ENCODE measurements around the gene UNK.

The UNK gene

DNA sequence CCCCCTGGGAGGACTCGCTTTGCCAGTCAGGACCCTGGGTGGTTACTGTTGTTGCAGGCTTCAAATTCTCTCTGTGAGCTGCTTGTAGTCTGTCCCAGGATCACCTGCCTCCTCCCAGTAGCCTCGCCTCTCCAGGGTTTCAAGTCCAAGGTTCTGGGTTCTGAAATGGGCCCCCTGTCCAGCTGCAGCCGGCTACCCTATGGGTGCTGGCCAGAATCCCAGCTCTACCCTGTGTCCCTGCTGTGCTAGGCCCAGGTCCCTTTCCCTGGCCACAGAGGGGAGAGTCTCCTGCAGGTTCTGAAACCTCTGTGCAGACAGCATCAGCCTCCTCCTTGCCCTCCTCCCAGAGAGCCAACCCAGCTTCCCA lies 38.2 kb downstream of the UNK start:
- DNase-seq (ENCODE audit: low read depth) = no peak

DNA sequence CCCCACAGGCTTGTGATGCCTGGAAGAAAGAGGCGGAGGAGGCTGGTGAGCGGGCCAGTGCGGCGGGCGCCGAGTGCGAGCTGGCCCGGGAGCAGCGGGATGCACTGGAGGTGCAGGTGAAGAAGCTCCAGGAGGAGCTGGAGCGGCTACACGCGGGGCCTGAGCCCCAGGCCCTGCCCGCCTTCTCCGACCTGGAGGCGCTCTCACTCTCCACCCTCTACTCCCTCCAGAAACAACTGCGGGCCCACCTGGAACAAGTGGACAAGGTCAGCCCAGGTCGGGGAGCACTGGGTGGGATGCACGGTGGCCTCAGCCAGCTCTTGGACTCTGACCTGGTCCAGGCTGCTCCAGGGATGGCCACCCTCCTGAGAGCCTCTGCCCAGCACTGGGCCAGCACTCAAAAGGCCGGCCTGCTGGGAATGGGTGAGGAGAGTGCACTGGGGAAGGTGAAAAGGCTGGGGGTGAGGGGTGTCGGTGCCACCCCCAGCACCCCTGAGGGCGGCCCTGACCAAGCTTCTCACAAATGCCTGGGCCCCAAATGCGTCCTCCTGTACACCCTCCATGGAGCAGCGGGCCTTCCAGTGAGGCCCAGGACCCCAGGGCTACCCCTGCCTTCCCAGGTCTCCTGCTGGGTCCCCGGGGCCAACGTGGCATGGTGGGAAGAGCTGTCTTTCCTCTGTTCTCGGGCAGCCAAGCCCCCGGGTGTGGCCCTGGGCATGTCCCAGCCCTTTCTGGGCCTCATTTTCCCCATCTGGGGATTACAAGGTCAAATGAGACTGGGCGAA lies 38.8 kb downstream of the UNK start:
- no peak for DNase-seq (ENCODE audit: low read depth)

DNA sequence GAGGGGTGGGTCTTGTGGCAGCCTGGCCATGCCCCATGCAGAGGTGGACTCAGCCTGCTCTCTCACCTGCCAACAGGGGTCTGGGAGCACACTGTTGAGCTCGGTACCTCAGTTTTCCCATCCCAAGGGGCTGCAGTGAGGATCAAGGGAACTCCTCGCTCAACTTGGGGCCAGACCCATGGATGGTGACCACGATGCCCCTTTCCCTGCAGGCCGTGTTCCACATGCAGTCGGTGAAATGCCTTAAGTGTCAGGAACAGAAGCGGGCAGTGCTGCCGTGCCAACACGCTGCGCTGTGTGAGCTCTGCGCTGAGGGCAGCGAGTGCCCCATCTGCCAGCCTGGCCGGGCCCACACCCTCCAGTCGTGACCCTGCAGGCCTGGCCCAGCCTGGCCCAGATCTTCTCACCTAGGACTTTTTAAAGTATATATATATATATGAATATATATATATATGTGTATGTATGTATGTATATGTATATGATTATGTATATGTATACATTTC lies 39.5 kb downstream of the UNK start:
- DNase-seq (ENCODE audit: low read depth) = no peak

DNA sequence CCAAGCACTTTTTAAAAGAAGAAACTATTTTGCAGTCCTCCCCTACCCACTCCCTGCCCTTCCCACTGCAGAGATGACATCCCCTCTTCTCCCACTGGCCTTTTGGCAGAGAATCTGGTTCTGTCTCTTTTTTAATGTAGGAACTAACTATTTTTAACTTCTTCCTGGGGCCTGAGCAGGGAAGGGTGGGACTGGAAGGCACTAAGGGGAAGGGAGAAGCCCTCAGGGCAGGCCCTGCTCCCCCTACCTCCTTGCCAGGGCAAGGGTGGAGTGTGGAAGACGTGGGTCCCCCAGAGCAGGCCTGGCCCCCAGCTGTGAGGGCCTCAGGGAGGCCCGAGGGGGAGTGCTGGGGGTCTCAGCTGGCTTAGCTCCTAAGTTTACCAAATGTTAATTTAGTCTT lies 40.1 kb downstream of the UNK start:
- no peak for DNase-seq (ENCODE audit: low read depth)

DNA sequence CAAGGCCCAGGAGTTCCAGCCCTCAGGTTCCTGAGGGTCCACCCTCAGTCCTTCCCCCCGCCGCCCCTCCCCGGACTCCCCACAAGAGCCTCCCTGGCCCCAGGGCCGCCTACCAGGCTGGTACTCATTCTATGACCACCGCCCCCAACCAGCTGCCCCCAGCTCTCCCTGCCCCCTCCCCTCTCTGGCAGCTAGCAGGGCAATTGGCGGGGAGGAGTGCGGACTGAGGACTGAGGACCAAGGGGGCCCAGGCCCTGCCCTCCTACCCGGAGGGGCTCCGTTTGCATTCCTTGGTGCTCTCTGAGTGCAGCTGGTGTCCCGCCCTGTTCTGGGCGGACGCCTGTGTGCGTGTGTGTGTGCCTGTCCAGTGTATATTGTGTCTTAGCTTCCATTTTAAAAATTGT lies 40.5 kb downstream of the UNK start:
- no peak for DNase-seq (ENCODE audit: low read depth)

DNA sequence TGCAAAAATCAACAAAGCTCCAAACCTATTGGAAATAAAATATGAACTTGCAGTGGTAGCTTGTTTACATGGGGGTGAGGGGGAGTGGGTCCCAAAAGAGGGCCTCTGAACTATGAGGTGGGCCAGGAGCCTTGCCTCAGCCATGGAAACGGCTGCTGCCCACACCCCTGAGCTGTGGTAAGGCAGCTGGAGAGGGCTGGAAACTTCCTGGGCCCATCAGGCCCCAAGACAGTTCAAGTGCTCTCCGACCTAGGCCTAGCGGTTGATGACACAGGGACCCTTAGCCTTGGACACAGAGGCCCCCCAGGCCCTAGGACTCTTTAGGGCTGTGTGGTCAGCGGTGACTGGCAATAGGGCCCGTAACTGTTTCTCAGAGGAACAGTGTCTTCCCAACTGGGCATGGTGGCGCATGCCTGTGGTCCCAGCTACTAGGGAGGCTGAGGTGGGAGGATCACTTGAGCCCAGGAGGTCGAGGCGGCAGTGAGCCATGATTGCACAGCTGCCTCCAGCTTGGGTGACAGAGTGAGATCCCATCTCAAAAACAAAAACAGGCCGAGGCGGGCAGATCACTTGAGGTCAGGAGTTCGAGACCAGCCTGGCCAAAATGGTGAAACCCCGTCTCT lies 41.3 kb downstream of the UNK start:
- no peak for DNase-seq (ENCODE audit: low read depth)

DNA sequence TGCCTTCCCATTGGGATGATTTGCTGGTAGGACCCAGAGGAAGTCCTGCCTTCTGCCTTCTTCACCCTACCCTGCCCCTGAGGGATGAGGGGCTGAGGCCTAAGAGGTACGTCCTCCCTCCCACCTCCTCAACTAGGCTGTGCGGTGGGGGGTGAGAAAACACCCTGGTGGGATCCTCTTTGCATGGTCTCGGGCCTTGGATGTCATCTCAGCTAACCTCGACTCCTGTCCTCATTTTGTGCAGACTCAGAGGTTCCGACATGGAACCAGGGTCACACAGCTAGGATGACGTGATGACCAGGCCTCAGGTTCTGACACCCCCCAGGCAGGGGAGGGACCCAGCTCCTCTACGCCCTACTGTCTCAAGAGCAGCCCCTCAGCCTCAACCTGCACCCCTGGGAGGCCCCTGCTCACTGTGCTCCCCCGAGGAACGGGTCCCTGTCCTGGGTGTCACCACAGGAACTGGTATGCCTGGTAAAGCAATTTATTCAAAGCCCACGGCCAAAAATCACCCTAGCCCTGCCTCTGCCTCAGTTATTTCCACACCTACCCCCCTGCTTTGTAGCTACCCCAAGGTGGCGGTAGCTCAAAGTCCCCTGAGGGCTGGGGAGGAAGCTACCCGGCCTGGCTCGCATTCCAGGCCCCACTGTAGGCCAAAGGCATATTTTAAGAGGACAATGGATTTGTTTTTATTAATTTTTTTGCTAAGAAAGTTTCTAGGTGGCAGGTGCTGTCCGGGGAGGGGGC lies 42.1 kb downstream of the UNK start:
- no peak for DNase-seq (ENCODE audit: low read depth)

DNA sequence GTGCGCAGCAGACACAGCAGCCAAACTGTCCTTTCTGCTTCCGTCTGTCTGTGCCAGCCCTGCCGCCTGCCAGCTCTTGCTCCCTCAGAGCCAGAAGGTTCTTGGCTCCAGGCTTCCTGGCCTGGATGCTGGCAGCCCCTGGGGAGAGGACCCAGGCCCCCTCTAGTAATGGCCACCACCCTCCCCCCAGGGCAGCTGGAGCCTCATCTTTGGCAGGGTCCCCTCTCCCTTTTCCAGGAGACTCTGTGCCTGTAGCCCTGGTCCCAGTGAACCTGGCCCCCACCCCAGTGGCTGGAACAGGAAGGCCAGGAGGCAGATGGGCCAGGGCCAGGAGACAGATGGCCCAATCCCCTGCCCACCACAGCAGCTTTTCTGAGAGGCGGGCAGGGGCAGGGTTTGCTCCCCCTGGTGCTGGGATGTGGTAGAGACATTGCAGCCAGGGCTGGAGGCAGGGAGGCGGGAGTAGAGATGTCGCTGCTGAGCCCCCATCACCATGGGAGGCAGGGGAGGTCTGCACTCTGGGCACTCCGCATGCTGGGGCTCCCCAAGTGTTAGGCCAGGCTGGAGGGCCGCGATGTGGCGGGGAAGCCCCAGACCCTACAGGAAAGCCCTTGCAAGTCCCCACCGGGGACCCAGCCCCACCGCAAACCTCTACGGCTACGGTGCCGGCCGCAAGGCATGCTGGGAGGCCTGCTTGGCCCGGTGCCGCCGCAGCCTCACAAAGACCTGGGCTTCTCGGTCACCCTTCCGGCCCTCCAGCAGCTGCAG lies 42.9 kb downstream of the UNK start:
- DNase-seq (ENCODE audit: low read depth) = peak; percentile 53

DNA sequence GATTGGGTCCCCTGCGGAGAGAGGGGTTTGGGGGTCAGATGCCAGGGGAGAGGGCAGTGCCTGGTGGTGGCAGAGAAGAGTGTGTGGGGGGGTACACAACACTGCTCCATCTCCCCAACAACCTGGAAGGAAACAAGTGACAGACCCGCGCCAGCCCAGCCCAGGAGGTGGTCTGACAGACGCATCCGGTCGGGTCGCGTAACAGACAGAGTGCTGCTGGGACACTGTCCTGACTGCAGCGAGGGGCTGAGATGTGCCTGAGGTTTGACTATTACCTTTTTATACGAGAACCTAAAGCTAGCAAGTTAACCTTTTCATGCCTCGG lies 43.4 kb downstream of the UNK start:
- no peak for DNase-seq (ENCODE audit: low read depth)

DNA sequence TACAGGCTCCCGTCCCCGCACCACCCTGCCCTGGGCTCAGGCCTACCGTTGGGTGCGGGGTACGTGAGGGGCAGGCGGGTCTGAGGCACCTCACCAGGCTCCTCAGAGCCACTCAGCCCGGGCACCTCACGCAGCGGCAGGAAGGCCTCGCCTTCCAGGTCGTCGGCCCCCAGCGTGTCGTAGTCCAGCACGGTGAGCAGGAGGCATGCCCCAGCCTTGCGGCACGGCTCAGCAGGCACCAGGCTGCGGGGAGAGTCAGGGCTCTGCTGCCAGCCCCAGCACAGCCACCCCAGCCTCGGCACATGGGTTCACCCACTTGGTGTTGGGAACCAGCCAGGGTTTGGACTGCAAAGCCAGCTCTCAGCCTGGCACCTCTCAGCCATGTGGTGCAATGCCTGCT lies 44.1 kb downstream of the UNK start:
- no peak for DNase-seq (ENCODE audit: low read depth)

DNA sequence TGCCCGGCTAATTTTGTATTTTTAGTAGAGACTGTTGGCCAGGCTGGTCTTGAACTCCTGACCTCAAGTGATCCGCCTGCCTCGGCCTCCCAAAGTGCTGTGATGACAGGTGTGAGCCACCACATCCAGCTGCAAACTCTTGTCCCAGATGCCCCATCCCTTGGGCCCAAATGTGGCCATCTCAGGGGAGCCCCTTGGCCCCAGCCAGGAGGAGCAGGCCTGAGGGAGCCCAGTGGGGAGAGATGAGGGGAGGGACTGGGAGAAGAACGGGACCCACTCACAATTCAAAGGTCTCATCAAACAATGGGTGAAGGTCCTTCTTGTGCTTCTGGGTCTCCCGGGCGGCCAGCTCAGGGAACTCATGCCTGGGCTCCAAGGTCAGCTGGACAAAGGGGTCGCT lies 45.1 kb downstream of the UNK start:
- DNase-seq (ENCODE audit: low read depth) = no peak

DNA sequence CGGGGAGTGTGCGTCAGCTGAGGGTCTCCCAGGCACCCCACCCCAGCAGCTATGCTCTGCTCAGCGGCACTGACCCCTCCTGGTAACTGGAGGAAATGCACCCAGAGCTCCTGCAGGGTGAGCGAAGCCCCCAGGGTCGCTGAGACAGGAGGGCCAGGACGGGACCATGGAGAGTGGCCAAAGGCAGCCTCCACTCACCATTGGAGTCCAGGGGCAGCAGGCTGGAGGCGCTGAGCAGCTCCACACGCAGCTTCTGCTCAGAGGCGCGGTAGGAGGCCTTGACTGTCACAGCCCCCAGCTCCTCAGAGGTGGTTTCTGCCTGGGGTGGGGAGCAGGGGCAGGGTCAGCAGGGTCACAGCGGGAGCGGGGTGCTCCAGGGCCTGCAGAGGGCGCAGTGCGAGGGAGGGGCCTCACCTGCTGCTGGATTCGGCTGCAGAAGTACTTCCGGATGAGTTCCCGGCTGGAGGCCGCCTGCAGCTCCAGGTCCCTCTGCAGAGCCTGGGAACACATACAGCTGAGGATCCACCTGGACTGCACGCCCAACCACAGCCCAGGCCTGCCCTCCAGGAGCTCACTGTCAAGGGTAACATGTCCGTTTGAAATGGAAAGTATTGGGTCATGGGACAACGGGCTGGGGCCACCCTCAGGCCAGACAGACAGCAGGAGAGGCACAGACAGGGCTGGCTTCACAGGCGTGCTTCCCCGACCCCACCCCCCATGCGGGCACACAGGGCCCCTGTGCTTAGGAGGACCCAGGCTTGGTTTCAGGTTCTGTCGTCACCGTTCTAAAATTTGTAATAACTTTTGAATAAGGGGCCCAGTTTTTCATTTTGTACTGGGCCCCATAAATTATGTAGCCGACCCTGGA lies 45.8 kb downstream of the UNK start:
- DNase-seq (ENCODE audit: low read depth) = no peak

DNA sequence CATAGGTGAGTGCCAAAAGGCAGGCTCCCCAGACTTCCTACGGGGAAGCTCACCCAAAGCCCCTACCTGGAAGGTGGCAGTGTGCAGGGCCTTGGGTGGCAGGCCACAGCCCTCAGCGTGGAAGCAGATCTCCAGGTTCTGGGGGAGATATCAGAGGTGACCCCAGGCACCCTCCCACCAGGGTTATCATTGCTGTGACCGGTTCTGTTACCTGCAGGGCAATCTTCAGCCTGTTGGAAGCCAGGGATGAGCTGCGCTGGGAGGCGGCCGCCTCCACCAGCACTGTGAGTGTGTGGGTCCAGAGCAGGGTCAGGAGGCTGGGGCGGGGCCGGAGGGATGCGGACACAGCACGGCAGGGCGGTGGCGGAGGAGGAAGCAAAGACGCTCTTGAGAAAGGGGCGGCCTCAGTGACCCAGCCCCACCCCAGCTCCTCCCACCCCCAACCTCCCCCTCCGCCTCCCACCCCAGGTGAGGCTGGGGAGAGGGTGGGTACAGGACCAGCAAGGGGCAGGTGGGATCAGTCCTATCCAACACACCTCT lies 46.5 kb downstream of the UNK start:
- DNase-seq (ENCODE audit: low read depth) = no peak

DNA sequence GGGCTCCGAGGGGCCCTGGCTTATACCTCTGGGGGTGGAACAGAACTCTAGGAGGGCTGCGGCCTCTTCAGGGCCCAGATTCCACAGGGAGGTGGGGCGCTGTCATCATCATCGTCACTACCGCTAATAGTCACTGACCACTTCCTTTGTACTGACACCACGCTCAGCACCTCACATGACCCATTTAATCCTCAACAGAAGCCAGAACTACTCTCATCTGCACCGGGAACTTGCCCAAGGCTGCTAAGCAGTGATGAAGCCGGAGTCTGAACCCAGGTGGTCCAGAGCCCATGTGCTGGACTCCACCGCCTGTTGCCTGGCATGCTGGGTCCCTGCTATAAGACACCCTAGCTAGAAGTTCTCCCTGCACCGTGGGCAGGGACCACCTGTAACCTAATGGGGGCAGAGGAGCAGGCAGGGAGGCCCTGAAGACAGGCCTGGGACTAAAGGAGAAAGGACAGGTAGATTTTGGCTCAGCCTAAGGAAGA lies 47.6 kb downstream of the UNK start:
- DNase-seq (ENCODE audit: low read depth) = peak; percentile 93

DNA sequence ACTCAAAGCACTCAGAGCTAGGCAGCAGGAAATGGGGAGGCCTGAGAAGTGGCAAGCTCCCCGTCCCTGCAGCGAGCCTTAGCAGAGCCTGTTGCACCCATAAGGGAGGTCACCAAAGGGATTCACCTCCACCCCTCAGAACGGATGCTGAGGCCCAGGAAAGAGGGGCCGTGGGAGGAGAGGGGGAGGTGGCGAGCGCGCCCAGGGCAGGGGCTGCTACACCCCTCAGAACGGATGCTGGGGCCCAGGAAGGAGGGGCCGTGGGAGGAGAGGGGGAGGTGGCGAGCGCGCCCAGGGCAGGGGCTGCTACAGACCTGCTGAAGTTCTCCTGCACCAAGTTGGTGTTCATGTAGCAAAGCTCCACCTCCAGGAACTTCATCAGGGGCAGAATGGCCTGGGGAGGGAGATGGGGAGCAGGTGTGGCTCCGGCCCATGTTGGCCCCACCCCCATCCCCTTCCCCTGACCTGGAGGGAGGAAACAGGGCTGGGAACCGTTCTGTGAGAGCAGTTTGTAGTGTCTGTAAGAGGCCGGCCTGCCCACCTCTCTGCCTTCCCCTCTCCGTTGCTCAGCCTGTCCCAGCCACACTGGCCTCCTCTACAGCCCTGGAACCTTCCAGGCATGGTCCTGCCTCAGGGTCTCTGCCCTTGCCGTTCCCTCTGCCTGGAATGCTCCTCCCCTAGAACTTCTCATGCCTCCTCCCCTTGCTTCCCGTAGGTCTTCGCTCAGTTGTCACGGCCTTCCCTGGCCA lies 48.2 kb downstream of the UNK start:
- DNase-seq (ENCODE audit: low read depth) = no peak

DNA sequence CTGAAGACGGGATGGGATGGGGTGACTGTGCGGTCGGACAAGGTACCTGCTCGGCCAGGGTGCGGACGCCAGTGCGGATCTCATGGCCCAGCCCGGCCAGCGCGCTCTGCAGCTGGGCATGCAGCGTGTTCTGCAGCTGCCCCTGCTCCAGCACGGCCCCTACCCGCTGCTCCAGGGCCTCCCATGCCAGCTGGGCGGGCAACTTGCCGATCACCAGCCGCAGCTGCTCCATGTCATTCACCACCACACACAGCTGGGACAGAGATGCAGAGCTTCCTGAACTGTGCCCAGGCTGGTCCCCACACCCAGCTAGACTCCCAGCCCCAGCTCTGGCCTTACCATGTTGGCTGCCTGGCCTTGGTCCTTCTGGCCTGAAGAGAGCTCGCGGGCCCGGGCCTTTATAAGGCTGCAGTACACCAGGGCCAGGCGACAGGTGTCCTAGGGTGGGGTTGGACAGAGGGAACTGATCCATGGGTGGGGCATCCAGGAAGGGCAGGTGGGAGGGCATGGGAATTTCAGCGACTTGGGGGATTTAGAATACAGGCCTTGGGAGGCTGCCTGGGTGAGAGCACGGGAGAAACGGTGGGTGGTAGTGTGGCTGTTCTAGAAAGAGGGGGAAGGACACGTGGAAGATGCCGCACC lies 49.8 kb downstream of the UNK start:
- DNase-seq (ENCODE audit: low read depth) = no peak

DNA sequence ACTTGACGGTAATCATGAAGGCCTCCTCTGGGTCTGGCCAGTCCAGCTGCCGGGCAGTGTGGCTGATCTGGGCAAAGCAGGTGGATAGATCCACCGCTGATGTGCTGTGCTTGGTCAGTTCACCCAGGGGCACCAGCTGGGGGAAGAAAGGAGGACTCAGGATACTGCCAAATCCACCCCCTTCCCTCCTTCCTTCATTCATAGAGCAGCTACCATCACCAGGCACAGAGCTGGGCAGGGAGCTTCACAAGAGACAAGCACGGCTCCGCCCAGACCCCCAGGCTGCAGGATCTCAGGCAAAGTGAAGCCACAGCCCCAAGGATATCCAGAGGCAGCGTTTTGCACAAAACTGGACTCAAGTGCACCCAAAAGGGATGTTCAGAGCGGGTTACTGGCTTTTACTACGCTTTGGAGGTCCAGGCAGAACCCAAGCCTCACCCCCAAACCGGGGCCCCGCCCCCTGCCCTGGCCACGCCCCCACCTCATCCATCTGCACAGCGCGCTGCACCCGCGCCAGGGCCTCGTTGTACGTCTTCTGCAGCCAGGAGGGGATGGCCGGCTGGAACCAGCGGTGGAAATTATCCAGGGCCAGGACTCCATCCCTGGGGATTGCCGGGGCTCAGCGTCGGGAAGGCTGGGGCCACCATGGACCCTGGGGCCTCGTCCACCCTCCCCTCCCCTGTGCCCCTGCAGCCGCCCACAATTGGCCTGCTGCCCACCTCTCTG lies 50.5 kb downstream of the UNK start:
- no peak for DNase-seq (ENCODE audit: low read depth)

DNA sequence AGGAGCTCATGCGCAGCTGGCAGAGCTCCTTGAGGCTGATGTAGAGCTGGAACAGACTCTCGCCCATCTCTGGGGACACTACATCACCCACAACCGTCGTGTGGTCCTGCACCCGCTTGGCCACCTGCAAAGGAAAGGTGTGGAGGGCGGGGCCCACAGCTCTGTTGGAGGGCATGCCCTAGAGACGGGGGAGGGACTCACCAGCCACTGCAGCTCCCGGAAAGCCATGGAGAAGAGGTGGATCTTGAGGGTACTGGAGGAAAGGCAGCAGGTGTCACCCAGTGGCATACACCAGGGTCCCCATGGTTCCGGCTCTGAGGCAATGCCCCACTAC lies 51.0 kb downstream of the UNK start:
- no peak for DNase-seq (ENCODE audit: low read depth)

DNA sequence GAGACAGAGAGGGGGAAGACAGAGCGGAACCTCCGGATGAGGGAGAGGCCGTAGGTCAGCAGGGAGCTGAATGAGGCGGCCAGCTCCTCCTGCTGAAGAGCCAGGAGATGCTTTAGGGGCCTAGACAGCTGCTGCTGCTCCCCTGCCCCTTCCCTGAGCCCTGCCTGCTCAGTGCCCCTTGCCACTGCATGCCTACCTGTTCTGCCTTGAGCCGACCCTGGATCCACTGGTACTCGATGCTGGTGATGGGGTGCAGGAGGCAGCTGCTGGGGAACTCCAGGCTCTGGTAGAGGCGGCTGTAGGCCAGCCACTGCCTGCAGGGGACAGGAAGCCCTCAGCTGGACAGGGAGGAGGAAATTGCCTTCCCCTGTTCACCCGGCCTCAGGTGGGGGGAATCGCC lies 52.0 kb downstream of the UNK start:
- DNase-seq (ENCODE audit: low read depth) = no peak
